ENCODE measurements around the gene HAUS1. TPM values are rescaled to one million over a fixed set of nuclear protein-coding genes. Genes with fewer than 3 reads are reported as not detected.

HAUS1 gene
- total RNA-seq, 1 donor from 2014 or later = 57.0 TPM

- Mint-ChIP-seq H3K27ac (no peak overlapping the region), H3K27me3 (no peaks in the 10 kb centered on the region), H3K9me3 (ENCODE audit: low read depth) (no peaks in the 10 kb centered on the region), H3K36me3 (ENCODE audit: insufficient read depth) (peaks cover 10% of the 10 kb centered on the region), H3K4me1 (ENCODE audit: low read depth) (no peaks in the 10 kb centered on the region), H3K4me3 (ENCODE audit: low read depth) (no peak overlapping the region)
- no peak for DNase-seq (ENCODE audit: low spot score, unreplicated experiment)
- no peak for TF ChIP-seq CTCF (IDR thresholded peaks at IDR 0.05; ENCODE audit: unreplicated experiment)
Observed at GRCh38 chr18:46133534-46133933, 29.3 kb downstream of the HAUS1 start.

- peaks cover 4% of the 10 kb centered on the region for H3K36me3 Mint-ChIP-seq (ENCODE audit: insufficient read depth)
- no peak for TF ChIP-seq CTCF (IDR thresholded peaks at IDR 0.05; ENCODE audit: unreplicated experiment)
- no peak overlapping the region for H3K27ac Mint-ChIP-seq
- no peak for DNase-seq (ENCODE audit: low spot score, unreplicated experiment)
- no peaks in the 10 kb centered on the region for H3K27me3 Mint-ChIP-seq
- H3K4me3 Mint-ChIP-seq (ENCODE audit: low read depth) = no peak overlapping the region
- H3K4me1 Mint-ChIP-seq (ENCODE audit: low read depth) = no peaks in the 10 kb centered on the region
- H3K9me3 Mint-ChIP-seq (ENCODE audit: low read depth) = no peaks in the 10 kb centered on the region
Observed at GRCh38 chr18:46134920-46135675, 30.9 kb downstream of the HAUS1 start.

GRCh38 chr18:46140173-46140572 is 36.0 kb downstream of the HAUS1 start:
- no peaks in the 10 kb centered on the region for H3K4me1 Mint-ChIP-seq (ENCODE audit: low read depth)
- H3K4me3 Mint-ChIP-seq (ENCODE audit: low read depth) = no peak overlapping the region
- H3K36me3 Mint-ChIP-seq (ENCODE audit: insufficient read depth) = no peaks in the 10 kb centered on the region
- H3K27me3 Mint-ChIP-seq = no peaks in the 10 kb centered on the region
- no peaks in the 10 kb centered on the region for H3K9me3 Mint-ChIP-seq (ENCODE audit: low read depth)
- H3K27ac Mint-ChIP-seq = no peak overlapping the region
- DNase-seq (ENCODE audit: low spot score, unreplicated experiment) = no peak
- no peak for TF ChIP-seq CTCF (IDR thresholded peaks at IDR 0.05; ENCODE audit: unreplicated experiment)

GRCh38 chr18:46141199-46141598 is 37.0 kb downstream of the HAUS1 start:
- no peak overlapping the region for H3K27ac Mint-ChIP-seq
- H3K27me3 Mint-ChIP-seq = no peaks in the 10 kb centered on the region
- H3K9me3 Mint-ChIP-seq (ENCODE audit: low read depth) = no peaks in the 10 kb centered on the region
- H3K36me3 Mint-ChIP-seq (ENCODE audit: insufficient read depth) = no peaks in the 10 kb centered on the region
- no peak overlapping the region for H3K4me3 Mint-ChIP-seq (ENCODE audit: low read depth)
- H3K4me1 Mint-ChIP-seq (ENCODE audit: low read depth) = no peaks in the 10 kb centered on the region
- no peak for TF ChIP-seq CTCF (IDR thresholded peaks at IDR 0.05; ENCODE audit: unreplicated experiment)
- DNase-seq (ENCODE audit: low spot score, unreplicated experiment) = no peak

- DNase-seq (ENCODE audit: low spot score, unreplicated experiment) = peak; percentile 23
- TF ChIP-seq CTCF (IDR thresholded peaks at IDR 0.05; ENCODE audit: unreplicated experiment) = peak; percentile 78
- H3K27me3 Mint-ChIP-seq = no peaks in the 10 kb centered on the region
- no peak overlapping the region for H3K27ac Mint-ChIP-seq
- H3K36me3 Mint-ChIP-seq (ENCODE audit: insufficient read depth) = no peaks in the 10 kb centered on the region
- no peak overlapping the region for H3K4me3 Mint-ChIP-seq (ENCODE audit: low read depth)
- no peaks in the 10 kb centered on the region for H3K9me3 Mint-ChIP-seq (ENCODE audit: low read depth)
- H3K4me1 Mint-ChIP-seq (ENCODE audit: low read depth) = peaks cover 13% of the 10 kb centered on the region
Observed at GRCh38 chr18:46148810-46149209, 44.6 kb downstream of the HAUS1 start.
